Subcutaneous abdominal adipose tissue (tissue), 5 donors: ENCODE data around the gene ZNF207.
A peak's percentile ranks its signal among the peaks of the same experiment; 100 is the strongest.
"Not testable (repeated sequence)": the region's sequence is repeated elsewhere in the genome, so short reads cannot be mapped to it uniquely, and the experiment has no call there.

Source experiments
- H3K27ac ChIP-seq: one replicate; pipeline ENCODE4 v1.7.0; 2013; ENCODE audit warnings: low read depth, mild to moderate bottlenecking, inconsistent platforms, low read length, moderate library complexity
- H3K27me3 ChIP-seq, 5 donors: one replicate each; pipeline ENCODE4 v1.7.0; 2013; ENCODE audit warnings: low read length in 5 of 5, inconsistent platforms in 1 of 5; ENCODE audit not compliant: control insufficient read depth in 5 of 5, insufficient read depth in 4 of 5
- H3K36me3 ChIP-seq, 5 donors: one replicate each; pipeline ENCODE4 v1.7.0; 2013; ENCODE audit warnings: low read length in 5 of 5; ENCODE audit not compliant: control insufficient read depth in 5 of 5, insufficient read depth in 5 of 5
- H3K4me1 ChIP-seq, 5 donors: one replicate each; pipeline ENCODE4 v1.7.0; 2013; ENCODE audit warnings: low read length in 5 of 5, mild to moderate bottlenecking in 3 of 5, moderate library complexity in 1 of 5; ENCODE audit not compliant: control insufficient read depth in 5 of 5, insufficient read depth in 5 of 5
- H3K4me3 ChIP-seq, 5 donors: one replicate each; pipeline ENCODE4 v1.7.0; 2013; ENCODE audit warnings: low read length in 5 of 5, low read depth in 1 of 5
- H3K9ac ChIP-seq, 5 donors: one replicate each; pipeline ENCODE4 v1.7.0; 2013; ENCODE audit warnings: low read length in 5 of 5, mild to moderate bottlenecking in 4 of 5, moderate library complexity in 3 of 5
- H3K9me3 ChIP-seq, 5 donors: one replicate each; pipeline ENCODE4 v1.7.0; 2013; ENCODE audit warnings: low read length in 5 of 5; ENCODE audit not compliant: control insufficient read depth in 5 of 5
- donor health status: healthy.
- donor health status: healthy.
- donor health status: healthy.
- donor health status: healthy.
- donor health status: healthy.

ZNF207 gene

GRCh38 chr17:32382526-32383223 lies 32.7 kb downstream of the ZNF207 start:
- H3K27ac ChIP-seq, result no peak overlapping the region
- H3K4me3 ChIP-seq, result no peak overlapping the region
- no peaks in the 10 kb centered on the region for H3K9me3 ChIP-seq
- H3K36me3 ChIP-seq, result peaks cover 33 to 53% (median 43%) of the 10 kb centered on the region in 5 donors
- H3K9ac ChIP-seq, result no peak overlapping the region
- no peaks in the 10 kb centered on the region for H3K27me3 ChIP-seq
- no peaks in the 10 kb centered on the region for H3K4me1 ChIP-seq

DNA sequence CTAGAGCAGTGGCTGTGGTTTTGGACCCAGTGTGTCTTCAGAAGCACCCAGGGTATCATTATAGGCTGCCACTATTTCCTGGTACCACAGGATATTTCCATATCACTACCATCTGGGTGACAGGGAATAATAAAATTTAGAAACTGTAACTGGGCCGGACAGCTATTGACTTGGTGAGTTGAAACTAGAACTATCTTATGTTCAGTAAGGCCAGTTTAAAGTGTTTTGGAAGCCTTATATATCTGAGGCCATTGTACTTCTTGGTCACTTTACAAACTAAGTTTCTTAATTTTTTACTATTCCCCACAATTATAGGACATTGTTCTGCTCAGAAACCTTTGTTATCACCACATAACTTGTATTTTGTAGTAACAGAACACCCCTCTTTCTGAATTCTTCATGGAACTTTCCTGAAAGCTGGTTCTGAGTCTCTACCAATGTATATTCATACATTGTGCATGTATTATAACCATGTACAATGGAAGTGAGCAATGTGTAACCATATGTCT lies 34.0 kb downstream of the ZNF207 start:
- H3K4me1 ChIP-seq, result no peaks in the 10 kb centered on the region
- no peak overlapping the region for H3K27ac ChIP-seq
- peaks cover 24 to 53% (median 30%) of the 10 kb centered on the region in 5 donors for H3K36me3 ChIP-seq
- no peaks in the 10 kb centered on the region for H3K9me3 ChIP-seq
- H3K27me3 ChIP-seq, result no peaks in the 10 kb centered on the region
- no peak overlapping the region for H3K9ac ChIP-seq
- H3K4me3 ChIP-seq, result no peak overlapping the region

GRCh38 chr17:32385121-32385520 lies 35.2 kb downstream of the ZNF207 start:
- no peaks in the 10 kb centered on the region for H3K9me3 ChIP-seq
- no peak overlapping the region for H3K4me3 ChIP-seq
- H3K27me3 ChIP-seq, result no peaks in the 10 kb centered on the region
- H3K9ac ChIP-seq, result no peak overlapping the region
- H3K36me3 ChIP-seq, result peaks cover 13 to 47% (median 21%) of the 10 kb centered on the region in 5 donors
- H3K4me1 ChIP-seq, result no peaks in the 10 kb centered on the region
- no peak overlapping the region for H3K27ac ChIP-seq

DNA sequence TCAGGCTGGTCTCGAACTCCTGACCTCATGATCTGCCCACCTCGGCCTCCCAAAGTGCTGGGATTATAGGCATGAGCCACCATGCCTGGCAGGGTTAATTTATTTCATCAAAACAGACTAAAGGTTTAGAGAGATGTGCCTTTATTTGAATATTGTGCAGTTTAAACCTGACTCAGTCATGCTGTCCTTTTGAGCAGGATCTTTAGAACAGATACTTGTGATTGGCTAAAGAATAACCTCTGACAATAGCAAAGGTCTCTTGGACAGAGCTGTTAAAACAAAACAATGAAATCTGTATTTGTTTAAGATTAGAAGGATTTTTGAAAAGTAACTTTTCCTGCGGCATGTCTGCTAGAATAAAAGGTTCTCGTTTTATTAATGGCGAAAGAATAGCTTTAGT lies 36.0 kb downstream of the ZNF207 start:
- H3K36me3 ChIP-seq, result peaks cover 11 to 39% (median 17%) of the 10 kb centered on the region in 5 donors
- no peaks in the 10 kb centered on the region for H3K27me3 ChIP-seq
- H3K4me3 ChIP-seq, result no peak overlapping the region
- no peaks in the 10 kb centered on the region for H3K4me1 ChIP-seq
- no peaks in the 10 kb centered on the region for H3K9me3 ChIP-seq
- peak overlapping the region; percentile 16 for H3K27ac ChIP-seq
- no peak overlapping the region for H3K9ac ChIP-seq

DNA sequence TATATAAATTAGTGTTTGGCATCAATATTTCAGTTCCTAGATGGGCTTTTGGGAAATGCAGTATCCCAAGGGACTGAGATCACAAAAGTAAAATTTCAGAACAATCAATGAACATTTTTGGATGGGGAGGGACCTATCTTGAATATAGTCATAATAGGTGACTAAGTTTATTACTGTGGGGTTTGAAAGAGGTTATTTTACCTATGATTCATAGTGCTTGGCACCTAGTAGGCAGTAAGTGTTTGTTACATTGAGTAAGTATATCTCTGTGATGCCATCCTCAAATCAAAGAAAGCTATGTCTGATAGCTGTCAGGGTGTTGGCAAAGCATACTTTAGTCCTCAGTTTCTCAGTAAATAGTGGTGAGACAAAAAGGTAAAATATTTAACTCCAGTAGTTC lies 36.9 kb downstream of the ZNF207 start:
- Histone ChIP-seq H3K27ac (no peak overlapping the region), H3K36me3 (peaks cover 8 to 32% (median 14%) of the 10 kb centered on the region in 5 donors), H3K4me1 (no peaks in the 10 kb centered on the region), H3K27me3 (no peaks in the 10 kb centered on the region), H3K9ac (no peak overlapping the region), H3K4me3 (no peak overlapping the region), H3K9me3 (no peaks in the 10 kb centered on the region)

GRCh38 chr17:32388128-32388527 lies 38.2 kb downstream of the ZNF207 start:
- not testable (repeated sequence) for H3K27ac ChIP-seq, H3K4me1 ChIP-seq, H3K4me3 ChIP-seq, H3K27me3 ChIP-seq, H3K9me3 ChIP-seq, H3K9ac ChIP-seq
- peaks cover 2 to 20% (median 3%) of the 10 kb centered on the region in 5 donors for H3K36me3 ChIP-seq

DNA sequence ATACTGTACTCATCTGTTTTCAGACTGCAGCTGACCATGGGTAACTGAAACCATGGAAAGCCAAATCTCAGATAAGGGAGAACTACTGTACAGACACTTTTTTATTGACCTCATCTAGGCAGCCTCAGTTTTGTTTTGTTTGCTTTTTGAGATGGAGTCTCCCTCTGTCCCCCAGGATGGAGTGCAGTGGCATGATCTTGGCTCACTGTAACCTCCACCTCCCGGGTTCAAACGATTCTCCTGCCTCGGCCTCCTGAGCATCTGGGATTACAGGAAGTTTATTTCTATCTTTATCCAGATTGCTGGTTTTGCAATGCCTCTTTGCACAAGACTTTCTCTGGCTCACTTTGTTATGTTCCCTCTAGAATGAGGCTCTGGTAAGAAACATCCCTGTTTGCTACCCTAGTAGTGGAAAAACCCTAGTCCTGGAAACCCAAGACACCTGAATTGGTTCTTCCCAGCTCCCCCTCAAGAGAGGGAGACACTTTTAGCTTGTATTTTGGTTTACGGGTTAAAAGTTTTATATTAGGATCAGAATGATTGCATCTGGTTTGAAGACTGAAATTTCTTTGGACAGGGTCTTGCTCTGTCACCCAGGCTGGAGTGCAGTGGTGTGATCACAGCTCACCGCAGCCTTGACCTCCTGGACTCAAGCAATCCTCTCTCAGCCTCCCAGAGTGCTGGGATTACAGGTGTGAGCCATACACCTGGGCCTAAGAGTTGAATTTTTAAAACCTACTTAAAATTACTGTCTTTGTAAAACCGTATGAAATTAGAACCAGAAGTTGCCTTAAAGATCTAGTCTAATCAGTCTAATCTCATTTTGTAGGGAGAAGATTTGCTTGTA lies 38.9 kb downstream of the ZNF207 start:
- Histone ChIP-seq H3K4me1 (no peaks in the 10 kb centered on the region), H3K9ac (no peak overlapping the region), H3K27me3 (no peaks in the 10 kb centered on the region), H3K9me3 (no peaks in the 10 kb centered on the region), H3K4me3 (no peak overlapping the region), H3K27ac (no peak overlapping the region), H3K36me3 (peaks cover 0 to 16% (median 3%) of the 10 kb centered on the region in 5 donors)

- Histone ChIP-seq H3K27me3 (no peaks in the 10 kb centered on the region), H3K9me3 (no peaks in the 10 kb centered on the region), H3K4me1 (no peaks in the 10 kb centered on the region), H3K4me3 (no peak overlapping the region), H3K9ac (no peak overlapping the region), H3K36me3 (peaks cover 0 to 3% (median 2%) of the 10 kb centered on the region in 5 donors), H3K27ac (no peak overlapping the region)
These were observed 43.9 kb downstream of the ZNF207 start for GRCh38 chr17:32393904-32394303.

GRCh38 chr17:32396343-32396742 lies 46.4 kb downstream of the ZNF207 start:
- H3K9me3 ChIP-seq, result no peaks in the 10 kb centered on the region
- H3K4me1 ChIP-seq, result no peaks in the 10 kb centered on the region

GRCh38 chr17:32398946-32399345 lies 49.0 kb downstream of the ZNF207 start:
- Histone ChIP-seq H3K9me3 (no peaks in the 10 kb centered on the region), H3K4me3 (no peak overlapping the region), H3K36me3 (no peaks in the 10 kb centered on the region), H3K4me1 (no peaks in the 10 kb centered on the region), H3K27ac (no peak overlapping the region), H3K9ac (no peak overlapping the region), H3K27me3 (no peaks in the 10 kb centered on the region)

More at GRCh38 chr17:32396343-32396742, 46.4 kb downstream of the ZNF207 start:
- Histone ChIP-seq H3K27ac (no peak overlapping the region), H3K36me3 (no peaks in the 10 kb centered on the region), H3K27me3 (no peaks in the 10 kb centered on the region), H3K4me3 (no peak overlapping the region), H3K9ac (no peak overlapping the region)
